Central memory CD4-positive, alpha-beta T cell (primary cell): ENCODE measurements around the gene BID.

Source experiments
- DNase-seq: peaks from one replicate; pipeline ENCODE4 v3.0.0; 2022
- total RNA-seq, 3 experiments: gene quantifications; one replicate each; lab custom pipeline; 2026; lab: John Stamatoyannopoulos, UW

Gene BID
- total RNA-seq, result 13.7 to 33.1 (median 15.9) reads per million in 3 experiments

DNA sequence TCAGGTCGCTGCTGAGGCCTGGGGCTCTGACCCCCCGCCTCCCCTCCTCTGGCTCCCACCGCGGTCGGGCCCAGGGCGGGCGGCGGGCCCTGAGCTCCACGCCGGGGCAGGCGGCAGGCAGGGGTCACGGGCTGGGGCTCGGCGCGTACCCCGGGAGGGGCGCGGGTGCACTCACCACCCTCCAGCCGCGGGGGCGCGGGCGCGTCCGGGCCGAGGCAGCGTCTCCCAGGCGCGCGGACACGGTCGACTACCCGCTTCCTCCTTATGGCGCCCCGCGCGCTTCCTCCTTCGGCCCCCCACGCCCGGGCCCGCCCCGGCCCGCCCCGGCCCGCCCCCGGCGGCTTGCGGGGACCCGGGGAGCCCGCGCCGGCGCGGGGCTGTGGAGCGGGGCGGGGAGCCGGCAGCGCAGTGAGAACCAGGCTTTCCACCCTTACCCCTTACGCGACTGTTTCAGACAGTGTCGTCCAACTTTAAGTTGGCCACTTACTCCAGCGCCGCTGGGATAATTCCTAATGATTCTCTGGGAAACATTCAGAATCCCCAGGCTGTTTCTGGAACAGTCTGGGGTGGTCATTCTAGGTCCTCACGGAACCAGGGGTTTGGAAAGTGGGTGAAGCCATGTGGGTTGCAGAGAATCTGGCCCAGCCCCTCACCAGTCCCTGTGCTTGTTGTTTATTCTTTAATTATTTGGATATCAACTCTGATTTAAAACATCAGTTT is at the start of gene BID:
Gene BID, minus strand, starts transcription at position 264 of the 720 bp plus-strand sequence. CDS start 24,353 bp downstream, outside the sequence.
- DNase-seq, result peak; percentile 39

DNA sequence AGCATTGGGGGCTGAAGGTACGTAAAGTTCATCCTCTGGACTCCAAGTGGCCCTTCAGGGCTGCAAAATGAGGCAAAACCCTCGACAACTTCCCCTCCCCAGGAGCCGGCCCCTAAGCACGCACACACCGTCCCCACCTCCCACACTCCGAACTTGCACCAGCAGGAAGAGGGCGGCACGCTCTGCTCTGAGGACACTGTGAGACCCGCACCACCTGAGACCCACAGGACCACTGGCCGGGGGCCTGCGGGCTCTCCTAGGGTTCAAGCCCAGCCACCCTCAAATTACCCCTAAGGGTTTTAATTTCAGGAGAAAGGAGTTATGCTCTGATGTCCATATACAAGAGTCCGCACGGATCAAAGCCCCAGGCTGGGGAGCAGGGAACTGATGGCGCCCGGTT is 49.7 kb upstream of the BID start:
- no peak for DNase-seq

DNA sequence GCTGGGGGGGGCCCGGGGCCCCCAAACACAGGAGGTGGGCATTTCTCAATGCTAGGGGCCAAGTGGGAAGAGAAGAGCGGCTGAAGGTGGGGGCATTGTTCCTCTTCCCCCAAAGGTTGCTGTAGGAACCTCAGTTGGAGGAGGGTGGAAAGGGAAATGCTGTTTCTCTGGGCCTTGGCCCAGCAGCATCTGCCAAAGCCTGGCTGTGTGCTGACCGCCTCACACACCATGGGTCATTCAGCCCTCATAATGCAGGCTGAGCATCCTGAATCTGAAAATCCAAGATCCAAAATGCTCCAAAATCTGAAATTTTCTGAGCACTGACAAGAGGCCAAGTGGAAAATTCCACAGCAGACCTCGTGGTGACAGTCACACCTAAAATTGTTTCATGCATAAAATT is 49.0 kb upstream of the BID start:
- DNase-seq, result no peak

DNA sequence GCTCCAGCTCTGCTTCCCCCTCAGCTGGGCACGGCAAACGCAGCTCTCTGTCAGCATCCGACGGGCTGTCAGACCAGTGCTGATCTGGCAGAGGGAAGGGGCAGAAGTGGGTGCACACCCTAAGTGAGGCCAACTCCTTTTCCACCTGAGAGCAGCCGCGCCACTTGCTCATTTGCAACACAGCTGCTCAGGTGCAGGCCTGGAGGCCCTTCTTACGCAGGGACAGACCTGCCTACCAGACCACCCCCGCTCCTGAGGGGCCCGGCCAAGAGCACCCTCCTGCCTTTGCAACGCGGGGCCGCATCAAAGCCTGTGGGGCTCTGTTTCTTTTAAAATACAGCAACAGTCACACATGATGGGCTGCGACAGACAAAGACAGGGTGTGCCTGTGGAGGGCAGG is 47.8 kb upstream of the BID start:
- no peak for DNase-seq

DNA sequence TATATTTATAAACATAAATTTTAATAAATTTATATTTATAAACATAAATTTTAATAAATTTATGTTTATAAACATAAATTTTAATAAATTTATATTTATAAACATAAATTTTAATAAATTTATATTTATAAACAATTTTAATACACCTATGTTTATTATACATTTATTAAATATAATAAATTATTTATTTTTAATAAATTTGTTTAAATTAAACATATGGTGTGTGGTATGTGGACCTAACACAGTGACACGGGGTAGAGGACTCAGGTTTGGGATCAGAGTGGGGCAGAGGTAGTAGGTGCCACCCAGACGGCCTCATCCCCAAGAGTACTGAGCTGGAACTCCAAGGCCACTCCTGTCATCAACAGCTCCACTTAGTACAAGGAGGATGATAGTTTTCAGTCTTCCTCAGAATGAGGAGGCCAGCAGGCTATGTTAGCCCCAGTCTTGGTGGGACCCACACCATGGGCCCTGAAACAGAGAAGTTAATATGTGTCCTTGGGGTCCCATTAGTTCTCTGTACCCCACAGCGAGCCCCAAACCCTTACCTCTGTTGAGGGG is 46.7 kb upstream of the BID start:
- DNase-seq, result no peak

DNA sequence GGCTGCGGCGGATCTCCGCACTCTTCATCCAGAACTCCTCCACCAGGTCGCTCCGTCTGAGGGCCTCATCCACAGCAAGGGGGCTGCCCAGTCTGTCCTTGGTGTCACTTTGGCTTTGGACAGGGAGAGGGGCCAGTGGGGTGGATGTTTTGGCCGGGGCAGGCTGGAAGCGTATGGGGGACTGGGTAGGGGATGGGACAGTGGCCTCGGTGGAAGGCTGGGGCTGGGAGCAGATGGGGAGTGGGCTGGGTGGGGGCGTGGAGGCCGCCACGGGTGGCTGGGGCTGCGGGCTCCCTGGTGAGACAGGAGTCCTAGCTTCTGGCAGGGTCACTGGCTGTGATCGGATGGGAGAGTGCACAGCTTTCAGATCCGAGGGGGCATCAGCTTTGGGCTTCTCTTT is 44.4 kb upstream of the BID start:
- no peak for DNase-seq

DNA sequence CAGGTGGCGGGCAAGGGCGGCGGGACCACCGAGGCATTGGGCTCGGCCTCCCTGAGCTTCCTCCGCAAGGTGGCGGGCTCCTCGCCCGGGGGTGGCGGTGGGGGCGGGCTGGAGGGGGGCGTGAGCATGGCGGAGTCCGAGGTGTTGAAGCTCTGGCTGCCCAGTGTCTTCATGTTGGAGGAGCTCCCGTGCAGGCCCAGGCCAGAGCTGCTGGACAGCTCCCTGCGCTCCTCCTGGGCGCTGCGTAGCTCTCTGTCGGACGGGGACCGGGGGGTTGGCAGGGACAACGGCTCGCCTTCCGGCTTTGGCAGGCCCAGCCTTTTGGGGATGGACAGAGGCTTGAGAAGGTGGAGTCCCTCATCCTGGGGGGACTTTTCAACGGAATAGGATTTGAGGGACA is 43.9 kb upstream of the BID start:
- no peak for DNase-seq

DNA sequence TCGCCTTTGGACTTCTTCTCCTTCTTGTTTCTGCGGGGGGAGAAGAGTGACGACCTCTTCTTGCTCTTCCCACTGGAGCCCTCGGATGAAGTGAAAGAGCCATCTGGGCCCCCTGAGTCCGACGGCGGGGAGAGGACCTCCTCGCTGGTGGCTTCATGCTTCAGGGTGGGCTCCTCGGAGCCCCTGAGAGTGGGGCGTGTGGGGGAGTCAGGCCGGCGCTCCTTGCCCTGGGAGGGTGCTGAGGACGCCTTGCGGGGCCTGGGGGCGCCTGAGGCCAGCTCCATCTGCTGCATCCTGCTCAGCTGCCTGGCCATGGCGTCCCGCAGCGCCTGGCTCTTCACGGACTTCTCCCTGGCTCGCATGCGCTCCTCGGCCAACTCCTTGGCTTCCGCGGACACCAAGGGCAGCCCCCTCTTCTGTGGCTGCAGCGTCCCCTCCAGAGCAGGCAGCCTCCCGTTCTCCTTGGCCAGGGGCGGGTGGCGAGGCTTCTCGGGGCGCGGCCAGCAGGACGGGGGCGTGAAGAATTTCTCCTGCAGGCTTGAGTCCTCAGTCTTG is 43.3 kb upstream of the BID start:
- no peak for DNase-seq

DNA sequence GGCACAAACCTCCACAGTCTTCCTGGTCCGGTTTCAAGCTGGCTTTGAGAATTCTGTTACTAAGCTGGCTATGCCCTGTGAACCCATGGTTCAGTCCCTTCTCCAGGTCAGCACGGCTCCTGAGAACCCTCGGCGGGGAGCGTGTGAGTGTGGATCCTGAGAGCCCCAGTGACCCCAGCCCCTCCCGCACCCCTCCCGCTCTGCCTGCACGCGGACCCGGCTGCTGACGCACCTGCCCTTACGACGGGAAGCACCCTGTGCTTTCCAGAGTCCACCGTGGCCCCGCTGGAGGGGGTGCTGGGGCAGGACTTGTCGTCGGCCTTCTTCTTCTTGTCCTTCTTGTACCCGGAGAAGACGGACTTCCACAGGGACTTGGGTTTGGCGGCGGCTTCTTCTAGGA is 42.8 kb upstream of the BID start:
- no peak for DNase-seq

DNA sequence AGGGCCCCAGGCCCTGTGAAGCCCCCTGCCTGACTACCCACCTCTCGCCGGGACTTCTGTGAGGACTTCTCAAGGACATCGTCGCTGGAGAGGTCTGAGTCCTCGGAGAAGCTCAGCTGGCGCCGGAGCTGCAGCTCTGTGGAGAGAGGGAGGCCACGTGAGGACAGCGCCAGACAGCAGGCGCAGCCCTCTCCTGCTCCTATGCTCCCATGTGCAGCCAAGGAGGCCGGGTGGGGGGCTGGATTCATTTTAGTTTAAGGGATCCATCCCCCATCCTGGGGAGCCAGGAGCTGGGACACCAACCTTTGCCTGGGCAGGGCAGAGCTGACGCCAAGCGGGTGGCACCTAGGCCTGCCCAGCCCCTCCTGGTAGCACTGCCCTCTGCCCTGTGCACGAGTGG is 42.4 kb upstream of the BID start:
- DNase-seq, result no peak

DNA sequence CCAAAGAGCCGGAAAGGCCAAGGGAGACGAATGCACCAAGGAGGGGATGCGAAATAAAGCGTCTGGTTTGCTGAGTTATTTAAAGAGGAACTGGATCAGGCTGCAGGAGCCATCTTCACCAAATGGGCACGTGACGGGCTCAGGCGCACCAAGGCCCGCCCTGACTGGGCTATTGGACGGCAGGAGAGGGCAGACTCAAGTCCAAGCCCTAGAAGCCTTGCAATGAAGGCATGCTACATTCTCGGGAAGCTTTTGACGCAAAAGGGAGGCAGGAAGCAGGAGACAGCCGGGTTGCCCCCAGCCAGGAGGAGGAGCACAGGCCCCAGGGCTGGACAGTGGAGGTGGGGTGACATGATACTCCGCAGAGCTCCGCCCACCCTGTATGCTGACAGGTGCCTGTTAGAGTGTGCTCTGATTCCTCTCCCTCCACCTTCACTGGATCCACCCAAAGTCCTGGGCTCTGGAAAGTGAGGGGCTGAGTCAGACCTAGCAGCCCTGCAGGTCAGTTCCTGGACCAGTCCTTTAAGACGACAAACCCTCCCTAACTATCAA is 41.5 kb upstream of the BID start:
- DNase-seq, result no peak

DNA sequence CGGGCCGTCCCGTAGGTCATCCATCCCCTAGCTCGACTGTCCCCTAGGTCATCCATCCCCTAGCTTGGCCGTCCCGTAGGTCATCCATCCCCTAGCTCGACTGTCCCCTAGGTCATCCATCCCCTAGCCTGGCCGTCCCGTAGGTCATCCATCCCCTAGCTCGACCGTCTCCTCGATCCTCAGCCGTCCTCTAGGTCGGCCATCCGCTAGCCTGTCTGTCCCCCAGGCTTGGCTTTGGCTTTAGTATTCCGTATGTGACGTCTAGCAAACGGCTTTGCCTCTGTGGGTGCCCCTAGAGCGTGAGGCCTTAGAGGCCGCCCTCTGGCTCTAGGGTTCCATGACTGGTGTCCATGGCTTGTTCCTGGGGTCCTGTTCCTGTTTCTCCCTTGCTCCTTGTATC is 40.6 kb upstream of the BID start:
- DNase-seq, result no peak

DNA sequence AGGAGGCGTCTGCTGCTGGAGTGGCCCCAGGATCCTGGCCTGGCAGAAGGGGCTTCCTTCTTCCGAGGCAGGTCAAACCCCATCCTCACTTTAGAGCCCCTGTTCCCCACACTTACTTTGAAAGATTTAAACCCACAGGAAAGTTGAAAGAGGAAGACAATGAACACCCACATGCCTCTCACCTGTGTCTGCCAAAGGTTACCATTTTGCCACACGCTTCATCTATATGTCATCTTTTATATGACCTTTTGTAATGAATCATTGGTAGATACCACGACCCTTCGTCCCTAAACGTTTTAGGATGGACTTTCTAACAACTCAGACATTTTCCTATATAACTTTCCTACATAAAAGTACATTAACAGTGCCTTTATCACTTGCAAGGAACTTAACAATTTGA is 39.8 kb upstream of the BID start:
- no peak for DNase-seq

DNA sequence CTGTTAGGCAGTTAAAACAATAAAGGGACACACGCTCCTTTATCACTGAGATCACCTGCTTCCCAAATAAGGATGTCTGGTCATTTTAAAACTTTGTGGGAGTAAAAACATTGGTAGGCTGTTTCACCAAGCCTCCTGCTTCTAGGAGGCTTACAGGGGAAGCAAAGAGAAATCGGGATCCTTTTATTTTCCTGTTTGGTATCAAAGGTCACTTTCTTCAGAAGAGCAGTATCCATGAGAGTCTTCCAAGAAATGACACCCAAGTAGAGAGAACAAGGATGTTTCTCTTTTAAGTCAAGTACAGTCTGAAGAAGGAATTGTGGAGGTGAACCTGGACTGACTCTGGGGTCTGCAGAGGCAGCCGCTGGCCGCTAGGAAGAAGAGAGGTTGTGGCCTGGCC is 36.9 kb upstream of the BID start:
- DNase-seq, result no peak

DNA sequence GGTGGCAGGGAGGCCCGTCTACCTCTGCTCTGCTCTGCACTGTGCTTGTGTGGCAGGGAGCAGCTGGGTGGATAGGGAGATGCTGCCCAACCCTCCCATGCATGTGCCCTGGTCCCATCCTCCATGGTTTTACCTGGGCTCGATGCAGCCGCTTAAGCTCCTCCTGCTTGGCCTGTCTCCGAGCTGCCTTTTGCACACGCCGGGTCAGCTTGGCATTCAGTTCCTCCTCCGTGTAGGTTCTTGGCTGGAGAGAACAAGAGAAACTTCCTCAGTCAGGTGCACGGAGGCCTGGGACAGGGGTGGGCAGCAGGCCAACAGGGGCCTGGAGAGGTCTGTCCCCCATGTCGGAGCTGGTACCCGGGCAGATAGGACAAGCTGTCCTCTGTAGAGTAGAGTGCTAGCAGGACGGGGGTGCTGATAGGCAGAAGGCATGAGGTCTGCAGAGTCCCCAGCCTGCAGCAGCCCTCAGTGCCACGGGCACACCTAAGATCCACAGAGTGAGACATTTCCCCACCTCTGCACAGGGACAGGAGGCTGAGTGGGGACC is 36.4 kb upstream of the BID start:
- no peak for DNase-seq

DNA sequence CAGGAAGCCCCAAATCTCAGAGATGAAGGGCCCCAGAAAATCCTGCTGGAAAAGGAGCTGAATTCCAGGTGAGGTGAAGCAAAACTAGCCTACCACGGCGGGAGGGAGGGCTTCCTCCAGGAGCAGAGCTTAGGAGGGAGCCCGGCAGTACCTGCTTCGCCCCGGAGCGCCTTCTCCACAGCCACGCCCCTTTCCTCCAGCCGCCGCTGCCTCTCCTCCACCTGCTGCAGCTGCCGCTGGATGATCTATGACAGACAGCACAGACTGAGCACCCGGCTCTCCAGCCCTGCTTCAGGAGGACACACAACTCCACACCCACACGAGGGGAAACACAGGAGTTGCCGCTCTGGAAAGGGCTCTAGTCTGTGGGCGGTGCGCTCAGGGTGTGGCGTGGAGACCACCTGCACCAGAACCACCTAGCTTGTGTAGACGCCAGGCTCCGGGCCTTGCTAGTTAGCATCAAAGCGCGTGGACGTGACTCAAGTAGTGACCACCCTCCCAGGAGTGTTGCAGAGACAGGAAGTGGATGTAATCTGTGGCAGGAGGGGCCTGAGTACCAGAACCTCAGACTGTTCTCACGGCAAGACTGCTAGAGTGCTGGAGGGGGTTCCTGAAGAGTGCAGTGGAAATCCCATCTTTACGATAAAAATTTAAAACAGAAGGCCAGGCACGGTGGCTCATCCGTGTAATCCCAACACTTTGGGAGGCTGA is 34.6 kb upstream of the BID start:
- DNase-seq, result no peak

DNA sequence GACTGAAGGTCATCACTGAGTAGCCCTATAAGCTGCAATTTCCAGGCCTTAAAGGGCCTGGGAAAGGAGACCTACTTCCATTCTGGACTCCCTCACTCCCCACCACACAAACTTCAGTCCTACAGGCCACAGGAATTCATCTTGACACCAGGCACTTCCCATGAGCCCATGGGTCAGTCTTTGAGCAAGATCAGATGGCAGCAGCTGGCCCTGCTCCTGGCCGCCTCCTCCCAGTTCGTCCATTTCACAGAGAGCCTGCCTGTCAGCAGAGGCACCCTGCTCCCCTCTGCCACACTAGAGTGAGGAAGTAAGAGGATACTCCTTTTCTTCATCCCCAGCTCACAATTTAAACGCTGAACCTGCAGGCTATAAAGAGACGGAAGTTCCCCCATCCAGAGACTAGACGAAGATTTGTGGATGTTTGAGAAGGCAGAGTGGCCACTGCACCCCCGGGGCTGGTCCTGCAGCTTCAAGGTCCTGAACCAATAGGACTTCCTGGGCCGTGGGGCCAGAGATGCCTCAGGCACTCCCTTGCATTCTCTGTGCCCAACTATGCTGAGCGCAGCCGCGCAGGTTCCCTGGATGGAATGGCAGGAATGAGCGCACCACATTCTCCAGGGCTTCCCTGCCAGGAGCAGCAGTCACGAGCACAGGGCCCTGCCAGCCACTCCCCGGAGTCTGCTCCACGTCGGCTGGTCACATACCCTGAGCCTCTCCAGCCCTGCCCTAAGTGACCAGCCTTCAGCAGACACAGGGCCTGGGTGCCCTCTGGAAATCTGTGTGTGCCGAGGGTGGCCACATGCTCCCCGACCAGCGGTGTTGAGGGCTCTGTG is 33.5 kb upstream of the BID start:
- DNase-seq, result no peak

DNA sequence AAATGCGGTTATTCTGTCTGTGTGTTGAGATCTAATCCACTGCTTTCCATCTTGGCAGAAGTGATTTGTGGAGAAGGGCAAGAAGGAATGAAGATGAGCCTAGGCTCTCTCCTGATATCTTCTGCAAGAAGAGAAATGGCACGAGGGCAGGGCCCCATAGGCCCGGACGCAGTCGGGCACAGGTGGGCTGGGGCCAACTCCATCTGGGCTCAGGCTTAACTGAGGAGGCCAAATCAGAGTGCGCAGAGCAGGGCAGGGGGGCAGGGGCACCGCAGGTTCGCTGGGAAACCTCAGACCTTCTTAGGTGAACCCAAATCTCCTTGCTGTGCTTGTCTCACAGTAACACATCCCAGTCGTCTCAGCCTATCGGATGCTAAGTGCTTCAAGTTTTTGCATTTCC is 32.8 kb upstream of the BID start:
- DNase-seq, result no peak

DNA sequence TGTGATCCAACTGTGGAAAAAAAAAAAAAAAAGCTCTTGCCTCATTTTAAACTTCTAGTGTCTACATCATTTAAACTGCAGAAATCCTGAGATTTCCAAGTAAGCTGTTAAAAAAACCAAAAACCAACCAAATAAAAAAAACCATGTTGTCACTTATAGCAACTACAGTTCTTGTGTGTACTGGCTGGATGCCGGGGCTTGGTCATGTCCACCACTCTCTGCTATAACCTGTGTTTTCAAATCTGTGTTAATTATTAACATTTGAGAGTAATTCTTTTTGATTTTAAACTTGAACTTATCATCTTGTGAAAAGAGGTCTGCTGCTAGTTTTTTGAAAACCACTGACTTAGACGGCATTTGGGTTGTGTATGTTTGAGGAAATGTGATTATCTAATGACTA is 32.2 kb upstream of the BID start:
- DNase-seq, result no peak

DNA sequence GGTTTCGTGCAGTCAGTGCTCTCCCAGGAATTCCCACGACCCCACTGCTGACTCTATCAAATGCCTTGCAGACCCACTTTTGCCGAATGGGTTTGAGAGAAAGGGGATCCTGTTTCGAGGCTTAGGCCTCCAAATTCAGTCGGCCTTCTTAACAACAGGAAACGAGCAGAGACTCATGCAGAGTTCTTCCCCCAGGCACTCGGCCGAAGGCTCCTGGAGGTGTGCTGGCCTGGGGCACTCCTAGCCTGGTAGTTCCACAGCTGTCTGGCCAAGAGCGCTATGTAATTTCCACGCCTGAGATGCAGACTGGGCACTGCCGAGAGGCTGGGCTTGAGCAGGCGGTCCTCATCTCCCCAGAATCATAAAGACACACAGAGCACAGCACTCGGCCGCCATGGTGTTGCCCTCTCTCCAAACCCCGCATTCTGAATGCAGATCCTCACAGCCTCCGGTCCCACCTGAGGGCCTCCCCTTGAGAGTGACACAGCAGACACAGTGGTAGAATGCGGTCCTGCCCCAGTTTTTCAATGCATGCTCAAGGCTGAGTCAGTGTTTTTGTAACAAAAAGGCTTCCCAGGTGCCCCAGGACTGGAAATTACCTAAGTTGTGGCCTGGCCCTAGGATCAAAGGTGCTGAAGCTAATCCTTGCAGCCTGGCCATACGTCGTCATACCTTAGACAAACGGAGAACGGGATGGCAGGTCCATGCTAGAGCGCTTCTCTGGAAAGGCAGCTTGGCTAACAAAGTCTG is 30.2 kb upstream of the BID start:
- DNase-seq, result no peak

DNA sequence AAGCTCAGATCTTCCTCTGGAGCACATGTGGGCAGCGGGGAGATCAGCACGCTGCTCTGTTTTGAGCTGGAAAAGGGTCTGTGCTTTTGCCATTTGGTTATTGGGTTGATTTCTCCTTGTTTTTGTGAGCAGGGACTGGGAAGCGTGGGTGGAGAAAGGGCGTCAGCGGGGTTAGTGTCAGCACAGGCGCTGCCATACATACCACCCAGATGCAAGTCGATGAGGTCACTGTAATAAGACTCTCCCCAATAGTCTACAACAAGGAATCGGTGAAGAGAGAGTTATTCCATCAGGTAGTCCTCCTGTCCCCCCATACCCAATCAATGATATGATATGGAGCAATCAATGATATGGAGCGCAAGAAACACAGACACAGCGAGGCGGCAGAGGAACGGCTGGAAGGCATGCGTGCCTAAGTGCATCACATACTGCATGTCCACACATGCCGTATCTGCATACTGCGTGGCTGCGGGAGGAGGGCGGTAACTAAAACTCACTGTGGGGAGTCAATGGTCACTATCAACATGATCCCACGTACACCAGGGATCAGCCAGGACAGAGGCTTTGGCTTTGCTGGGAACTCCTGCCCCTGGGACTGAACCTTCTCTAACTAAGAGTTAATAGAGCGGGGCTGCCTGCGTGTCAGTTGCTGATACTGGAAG is 29.5 kb upstream of the BID start:
- no peak for DNase-seq
